B cell (primary cell): ENCODE results near the gene MLLT11. TPM values are rescaled to one million over a fixed set of nuclear protein-coding genes. Genes with fewer than 3 reads are reported as not detected.

Experiments
- ATAC-seq: fragments of 200-7000 bp; cut with Tn5 transposase; one replicate; pipeline ENCODE4 v1.10.0; 2021; ENCODE audit warnings: low read depth, mild to moderate bottlenecking, moderate number of reproducible peaks, moderate library complexity
- CTCF ChIA-PET: fragments of 350-600 bp; sonication (Branson Sonifier 250); formaldehyde crosslinking; loops from one replicate; lab custom pipeline; 2021; ENCODE audit warnings: antibody characterized with exemption, inconsistent platforms; lab: Charles Lee
- POLR2A ChIA-PET: fragments of 350-600 bp; sonication (Branson Sonifier 250); formaldehyde crosslinking; loops from one replicate; lab custom pipeline; 2021; ENCODE audit warnings: antibody characterized with exemption; lab: Charles Lee
- DNase-seq: peaks from one replicate; pipeline ENCODE4 v3.0.0; 2013
- H2AFZ ChIP-seq: 2 replicates; pipeline ENCODE4 v1.6.1; 2012; ENCODE audit warnings: mild to moderate bottlenecking, low read depth, low read length; ENCODE audit not compliant: insufficient read depth, poor library complexity, severe bottlenecking
- H3K27ac ChIP-seq, 2 donors: 1 replicate in 1 of 2; 2 replicates in 1 of 2; pipeline ENCODE4 v1.5.1; 2012 to 2013; ENCODE audit warnings: low read length in 2 of 2, mild to moderate bottlenecking in 2 of 2, moderate library complexity in 1 of 2
- H3K27me3 ChIP-seq, 4 experiments: fragments of 200-600 bp in 1 of 4; sonication (generic) in 1 of 4; replicated peaks in 1 of 4; 1 replicate in 2 of 4; 2 replicates in 2 of 4; pipeline versions ENCODE4 v1.6.1 to v1.7.0; 2013 to 2016; ENCODE audit warnings: low read length in 3 of 4, mild to moderate bottlenecking in 2 of 4, mixed read lengths in 1 of 4, moderate library complexity in 1 of 4; ENCODE audit not compliant: insufficient read depth in 4 of 4, control insufficient read depth in 3 of 4; ENCODE audit errors: control extremely low read depth in 1 of 4
- H3K36me3 ChIP-seq, 2 experiments: replicated peaks in 1 of 2; 1 replicate in 1 of 2; 2 replicates in 1 of 2; pipeline versions ENCODE4 v1.6.1 to v1.7.1; 2013; ENCODE audit warnings: low read length in 1 of 2; ENCODE audit not compliant: insufficient read depth in 2 of 2, control insufficient read depth in 1 of 2; ENCODE audit errors: control extremely low read depth in 1 of 2, extremely low read depth in 1 of 2
- H3K4me1 ChIP-seq, 2 donors: fragments of 200-600 bp in 1 of 2; sonication (generic) in 1 of 2; 1 replicate in 1 of 2; 2 replicates in 1 of 2; pipeline versions ENCODE4 v1.5.1 to v1.6.1; 2013 to 2017; ENCODE audit warnings: low read length in 2 of 2; ENCODE audit not compliant: control insufficient read depth in 2 of 2, insufficient read depth in 2 of 2
- H3K4me2 ChIP-seq: replicated peaks from 2 replicates; pipeline ENCODE3; 2012; ENCODE audit warnings: mild to moderate bottlenecking, low read depth, low read length; ENCODE audit not compliant: poor library complexity, severe bottlenecking
- H3K4me3 ChIP-seq, 5 experiments: fragments of 200-600 bp in 1 of 5; sonication (generic) in 1 of 5; 1 replicate in 3 of 5; 2 replicates in 2 of 5; pipeline versions ENCODE4 v1.5.1 to v1.7.0; 2011 to 2016; ENCODE audit warnings: low read length in 4 of 5, mild to moderate bottlenecking in 4 of 5, low read depth in 2 of 5, control low read depth in 1 of 5, moderate library complexity in 1 of 5; ENCODE audit not compliant: insufficient read depth in 1 of 5; ENCODE audit errors: control extremely low read depth in 1 of 5, extremely low read depth in 1 of 5
- H3K79me2 ChIP-seq: fragments of 200-600 bp; sonication (generic); one replicate; pipeline ENCODE4 v1.6.0; 2016; ENCODE audit warnings: low read length; ENCODE audit not compliant: control insufficient read depth, insufficient read depth
- H3K9ac ChIP-seq: fragments of 200-600 bp; sonication (generic); 2 replicates; pipeline ENCODE4 v1.6.1; 2017; ENCODE audit warnings: mild to moderate bottlenecking, low read length, moderate library complexity
- H3K9me3 ChIP-seq, 3 donors: one replicate each; pipeline versions ENCODE4 v1.6.1 to v1.7.1; 2013; ENCODE audit warnings: low read length in 2 of 3; ENCODE audit not compliant: control insufficient read depth in 2 of 3, insufficient read depth in 1 of 3; ENCODE audit errors: control extremely low read depth in 1 of 3
- H4K20me1 ChIP-seq: 2 replicates; pipeline ENCODE4 v1.6.0; 2012; ENCODE audit warnings: mild to moderate bottlenecking, low read length; ENCODE audit not compliant: insufficient read depth, control insufficient read depth, poor library complexity, severe bottlenecking
- H3K27ac Mint-ChIP-seq: one replicate; pipeline ENCODE4 v1.8.0; 2021; ENCODE audit warnings: mixed read lengths
- H3K27me3 Mint-ChIP-seq: one replicate; pipeline ENCODE4 v1.8.0; 2021; ENCODE audit warnings: mixed read lengths
- H3K4me1 Mint-ChIP-seq: one replicate; pipeline ENCODE4 v1.8.0; 2021; ENCODE audit warnings: mixed read lengths
- H3K4me3 Mint-ChIP-seq: one replicate; pipeline ENCODE4 v1.8.0; 2021; ENCODE audit warnings: mixed read lengths
- H3K9me3 Mint-ChIP-seq: one replicate; pipeline ENCODE4 v1.8.0; 2022; ENCODE audit warnings: mixed read lengths; ENCODE audit not compliant: insufficient read depth
- CTCF ChIP-seq: fragments of 200-600 bp; IDR thresholded peaks from one replicate; pipeline ENCODE4 v1.8.0; 2022; ENCODE audit warnings: antibody characterized with exemption, mild to moderate bottlenecking
- EZH2 ChIP-seq: IDR thresholded peaks from 2 replicates; pipeline ENCODE4 v1.6.1; 2012; ENCODE audit warnings: borderline replicate concordance, low read depth, mild to moderate bottlenecking, moderate library complexity, low read length; ENCODE audit not compliant: insufficient read depth, poor library complexity, severe bottlenecking
- WGBS: methylation state at CpG from one replicate; pipeline ENCODE4 v1.1.5; 2013; ENCODE audit warnings: missing lambda C conversion rate; ENCODE audit not compliant: insufficient coverage; 5-methylcytosine and 5-hydroxymethylcytosine counted together
- intact Hi-C: fragments of 100-400 bp; cut with micrococcal nuclease; formaldehyde crosslinking; loops from one replicate; pipeline ENCODE4 v1.10.0; 2022
- polyA plus RNA-seq: library from polyadenylated mRNA; depleted of rRNA; stranded (reverse); fragments of >200 nt; gene quantifications from 2 replicates; pipeline ENCODE4 v1.2.3, GENCODE V29; 2012
- total RNA-seq, 2 donors: library from RNA; stranded (reverse); fragments of 120-200 nt in 1 of 2; gene quantifications; 1 replicate in 1 of 2; 2 replicates in 1 of 2; pipeline versions ENCODE4 v1.2.3 to v1.2.4, GENCODE V29; 2013 to 2022

The MLLT11 gene
- total and polyA plus RNA-seq, 2 donors (not counting 1 experiment from before 2014, with no cell fraction given) = 1.1 to 2.4 TPM

GRCh38 chr1:151050051-151050688 is 10.0 kb upstream of the MLLT11 start:
- Histone ChIP-seq H2AFZ (no peak overlapping the region), H4K20me1 (peaks cover 6% of the 10 kb centered on the region), H3K27me3 (no peaks in the 10 kb centered on the region), H3K4me3 (no peak overlapping the region), H3K79me2 (peaks cover 19% of the 10 kb centered on the region), H3K9me3 (no peaks in the 10 kb centered on the region), H3K4me2 (no peak overlapping the region), H3K4me1 (peaks cover 30 to 43% of the 10 kb centered on the region in 2 donors), H3K36me3 (peaks cover 0 to 47% of the 10 kb centered on the region in 2 experiments), H3K9ac (no peak overlapping the region), H3K27ac (peak overlapping the region in 1 of 2 donors; percentile 53)
- H3K9me3 Mint-ChIP-seq = no peaks in the 10 kb centered on the region
- H3K27ac Mint-ChIP-seq = peak overlapping the region; percentile 84
- intact Hi-C loops = no loop called here
- TF ChIP-seq CTCF (no peak), EZH2 (no peak)
- ATAC-seq (no peak), DNase-seq (no peak)
- CTCF ChIA-PET = interaction anchor here (3.0 to 5.7 kb wide), 3 partner anchors 9 to 26 kb away, joined by 15 to 63 read pairs (median 18); partner anchors contain the start of genes CDC42SE1, GABPB2 and MLLT11
- WGBS = no CpG with 5 or more reads among the region's 2 CpGs
- POLR2A ChIA-PET = interaction anchor here (1.2 to 3.9 kb wide), 2 partner anchors 8 to 10 kb away, joined by 5 to 29 read pairs; partner anchors contain the start of genes CDC42SE1 and MLLT11
- peak overlapping the region; percentile 29 for H3K4me3 Mint-ChIP-seq
- H3K27me3 Mint-ChIP-seq = no peaks in the 10 kb centered on the region
- peaks cover 49% of the 10 kb centered on the region for H3K4me1 Mint-ChIP-seq
